SJCRH30 (cell line): ENCODE data around the gene SIRPD. TPM values are rescaled to one million over a fixed set of nuclear protein-coding genes. Genes with fewer than 3 reads are reported as not detected.
A peak's percentile ranks its signal among the peaks of the same experiment; 100 is the strongest.
"Not testable (repeated sequence)": the region's sequence is repeated elsewhere in the genome, so short reads cannot be mapped to it uniquely, and the experiment has no call there.

Experiments
- DNase-seq, 2 experiments: peaks; one replicate each; pipeline ENCODE4 v3.0.0-alpha.2; 2015 to 2020
- H3K27ac ChIP-seq: fragments of 250-450 bp; sonication (Bioruptor Pico); 2 replicates; pipeline ENCODE4 v1.5.1; 2020; ENCODE audit warnings: mild to moderate bottlenecking, moderate library complexity
- H3K27me3 ChIP-seq: fragments of 250-450 bp; sonication (Bioruptor Pico); 2 replicates; pipeline ENCODE4 v1.5.1; 2020; ENCODE audit warnings: mild to moderate bottlenecking, moderate library complexity
- H3K36me3 ChIP-seq: fragments of 250-450 bp; sonication (Bioruptor Pico); 2 replicates; pipeline ENCODE4 v1.5.1; 2020; ENCODE audit warnings: mild to moderate bottlenecking, moderate library complexity
- H3K4me1 ChIP-seq: fragments of 250-450 bp; sonication (Bioruptor Pico); 2 replicates; pipeline ENCODE4 v1.5.1; 2020; ENCODE audit warnings: mild to moderate bottlenecking, moderate library complexity
- H3K4me3 ChIP-seq: fragments of 250-450 bp; sonication (Bioruptor Pico); 2 replicates; pipeline ENCODE4 v1.5.1; 2020; ENCODE audit warnings: mild to moderate bottlenecking, moderate library complexity
- H3K9me3 ChIP-seq: fragments of 250-450 bp; sonication (Bioruptor Pico); replicated peaks from 2 replicates; pipeline ENCODE4 v1.5.1; 2020; ENCODE audit warnings: mild to moderate bottlenecking, moderate library complexity
- total RNA-seq: library from RNA; depleted of rRNA; stranded (reverse); fragments of >200 nt; shearing (Covaris generic); gene quantifications from 2 replicates; pipeline ENCODE4 v1.2.3, GENCODE V29; 2014; rRNA removed

The SIRPD gene
- not detected in 2 replicates for total RNA-seq

- no peaks in the 10 kb centered on the region for H3K9me3 ChIP-seq
- no peak within 1 kb of the TSS for H3K27ac ChIP-seq
- no peak for DNase-seq
- no peaks in the 10 kb centered on the region for H3K27me3 ChIP-seq
- no peaks in the 10 kb centered on the region for H3K36me3 ChIP-seq
- no peaks in the 10 kb centered on the region for H3K4me1 ChIP-seq
- H3K4me3 ChIP-seq: no peak within 1 kb of the TSS
Observed at GRCh38 chr20:1557605-1558004, at the start of gene SIRPD. TSS of gene SIRPD (minus strand) at chr20:1557705. CDS start at chr20:1557653, 52 bp downstream.

GRCh38 chr20:1600736-1601135 is 43.2 kb upstream of the SIRPD start:
- no peak overlapping the region for H3K4me3 ChIP-seq
- H3K4me1 ChIP-seq: no peaks in the 10 kb centered on the region
- no peak for DNase-seq
- H3K27me3 ChIP-seq: no peaks in the 10 kb centered on the region
- no peaks in the 10 kb centered on the region for H3K36me3 ChIP-seq
- H3K27ac ChIP-seq: no peak overlapping the region
- no peaks in the 10 kb centered on the region for H3K9me3 ChIP-seq

DNA sequence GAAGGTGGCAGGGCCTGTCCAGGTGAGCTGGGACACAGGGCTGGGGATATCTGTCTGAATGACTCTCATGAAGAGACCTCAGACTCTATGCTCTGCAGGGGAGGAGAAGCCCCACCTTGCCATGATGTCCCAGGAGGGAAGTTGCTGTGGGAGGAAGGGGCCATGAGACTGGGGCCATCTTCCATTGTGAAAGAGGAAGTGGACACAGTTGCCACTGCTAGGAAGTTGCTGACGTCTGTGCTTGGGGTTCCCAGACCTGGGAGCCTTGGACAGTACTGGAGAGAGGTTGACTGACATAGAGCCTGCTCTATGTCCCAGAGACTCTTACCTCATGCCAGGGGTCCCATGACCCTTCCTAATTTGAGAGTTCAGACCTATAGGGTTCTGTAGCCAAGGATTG is 37.8 kb upstream of the SIRPD start:
- no peaks in the 10 kb centered on the region for H3K36me3 ChIP-seq
- H3K4me3 ChIP-seq: no peak overlapping the region
- no peaks in the 10 kb centered on the region for H3K27me3 ChIP-seq
- no peaks in the 10 kb centered on the region for H3K9me3 ChIP-seq
- H3K4me1 ChIP-seq: no peaks in the 10 kb centered on the region
- DNase-seq: no peak
- H3K27ac ChIP-seq: no peak overlapping the region

DNA sequence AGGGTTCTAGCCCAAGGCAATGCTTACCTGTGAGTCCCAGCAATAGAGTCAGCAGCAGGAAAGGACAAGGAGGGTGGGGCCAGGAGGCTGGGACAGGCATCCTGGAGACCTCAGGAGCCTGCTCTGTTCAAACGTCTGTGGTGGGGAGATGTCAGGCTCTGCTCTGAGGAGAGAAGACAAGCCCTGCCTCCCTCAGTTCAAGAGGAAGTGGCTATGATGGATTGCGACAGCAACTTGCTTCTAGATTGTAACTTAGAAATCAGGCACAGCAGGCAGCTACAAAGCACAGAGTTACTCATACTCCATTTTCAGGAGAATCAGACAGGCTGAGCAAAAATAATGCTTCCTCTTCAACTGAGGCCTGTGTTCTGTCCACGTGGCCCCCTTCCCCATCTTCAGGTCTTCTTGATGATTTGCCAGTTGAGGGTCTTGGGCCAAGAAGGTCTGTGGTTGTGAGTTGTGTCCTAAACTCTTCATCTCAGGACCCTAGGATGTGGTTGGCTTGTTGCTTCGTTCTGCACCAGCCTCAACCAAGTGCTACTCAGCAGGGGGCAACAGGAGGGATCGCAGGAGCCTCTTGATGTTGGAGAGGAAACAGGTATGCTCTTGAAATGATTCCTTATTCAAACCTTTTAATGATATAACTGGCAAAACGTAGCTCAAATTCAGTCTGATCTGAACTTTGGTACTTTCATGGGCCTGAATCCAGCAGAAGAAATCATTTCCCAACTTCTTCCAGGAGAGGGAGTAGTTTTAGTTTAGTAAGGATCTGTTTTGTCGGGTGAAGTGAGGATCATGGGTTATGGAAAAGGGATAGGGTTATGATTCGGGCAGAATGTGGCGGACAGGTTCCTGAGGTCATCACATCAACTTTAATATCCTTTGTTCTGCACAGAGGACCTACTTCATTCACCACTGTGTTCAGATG is 31.3 kb upstream of the SIRPD start:
- DNase-seq: no peak
- Histone ChIP-seq H3K27me3 (no peaks in the 10 kb centered on the region), H3K27ac (no peak overlapping the region), H3K9me3 (no peaks in the 10 kb centered on the region), H3K36me3 (no peaks in the 10 kb centered on the region), H3K4me1 (no peaks in the 10 kb centered on the region), H3K4me3 (no peak overlapping the region)

GRCh38 chr20:1587781-1588532 is 30.5 kb upstream of the SIRPD start:
- H3K9me3 ChIP-seq: no peaks in the 10 kb centered on the region
- DNase-seq: no peak
- H3K27ac ChIP-seq: no peak overlapping the region
- H3K4me1 ChIP-seq: no peaks in the 10 kb centered on the region
- no peaks in the 10 kb centered on the region for H3K27me3 ChIP-seq
- H3K4me3 ChIP-seq: no peak overlapping the region
- H3K36me3 ChIP-seq: no peaks in the 10 kb centered on the region

DNA sequence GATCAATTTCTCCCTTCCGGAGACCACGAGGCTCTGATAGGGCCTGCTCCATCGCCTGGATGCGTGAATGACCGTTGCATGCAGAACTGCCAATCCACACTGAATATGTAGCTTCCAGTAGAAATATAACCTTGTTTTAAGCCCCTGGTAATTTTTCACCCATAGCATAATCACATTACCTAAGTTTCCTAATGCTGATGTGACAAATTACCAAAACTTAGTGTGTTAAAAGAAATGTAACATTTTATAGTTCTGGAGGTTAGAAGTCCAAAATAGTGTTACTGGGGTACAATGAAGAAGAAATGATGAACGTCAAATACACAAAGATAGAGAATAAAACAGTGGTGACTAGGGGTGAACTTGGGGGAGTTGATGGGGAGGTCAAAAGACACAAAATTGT is 22.0 kb upstream of the SIRPD start:
- Histone ChIP-seq H3K9me3 (no peaks in the 10 kb centered on the region), H3K4me3 (no peak overlapping the region), H3K4me1 (no peaks in the 10 kb centered on the region), H3K27me3 (no peaks in the 10 kb centered on the region), H3K27ac (no peak overlapping the region), H3K36me3 (no peaks in the 10 kb centered on the region)
- no peak for DNase-seq

DNA sequence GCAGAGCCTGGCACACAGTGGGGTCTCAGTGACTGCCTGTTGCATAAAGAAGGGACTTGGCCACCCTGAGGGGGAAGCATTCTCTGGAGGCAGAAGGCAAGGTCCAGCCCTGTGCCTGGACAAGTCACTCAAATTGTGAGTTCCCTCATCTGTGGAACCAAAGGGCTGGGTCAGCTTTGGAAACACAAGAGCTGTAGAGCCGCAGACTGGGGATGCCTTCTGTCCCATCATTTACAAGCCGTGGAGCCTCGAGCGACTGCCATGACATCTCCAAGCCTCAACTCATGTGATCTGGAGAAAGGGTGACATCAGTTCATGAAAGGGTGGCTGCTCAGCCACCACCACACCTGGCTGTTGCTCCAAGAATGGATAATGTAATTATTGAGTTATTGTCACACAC is 20.4 kb upstream of the SIRPD start:
- H3K4me1 ChIP-seq: no peaks in the 10 kb centered on the region
- H3K4me3 ChIP-seq: no peak overlapping the region
- H3K9me3 ChIP-seq: no peaks in the 10 kb centered on the region
- DNase-seq: peak in 1 of 2 experiments; percentile 0
- no peaks in the 10 kb centered on the region for H3K36me3 ChIP-seq
- no peak overlapping the region for H3K27ac ChIP-seq
- H3K27me3 ChIP-seq: no peaks in the 10 kb centered on the region

GRCh38 chr20:1577313-1577712 is 19.8 kb upstream of the SIRPD start:
- not testable (repeated sequence) for H3K4me3 ChIP-seq, H3K4me1 ChIP-seq, H3K27ac ChIP-seq, H3K9me3 ChIP-seq, H3K36me3 ChIP-seq, H3K27me3 ChIP-seq
- DNase-seq: peak in 1 of 2 experiments; percentile 0

DNA sequence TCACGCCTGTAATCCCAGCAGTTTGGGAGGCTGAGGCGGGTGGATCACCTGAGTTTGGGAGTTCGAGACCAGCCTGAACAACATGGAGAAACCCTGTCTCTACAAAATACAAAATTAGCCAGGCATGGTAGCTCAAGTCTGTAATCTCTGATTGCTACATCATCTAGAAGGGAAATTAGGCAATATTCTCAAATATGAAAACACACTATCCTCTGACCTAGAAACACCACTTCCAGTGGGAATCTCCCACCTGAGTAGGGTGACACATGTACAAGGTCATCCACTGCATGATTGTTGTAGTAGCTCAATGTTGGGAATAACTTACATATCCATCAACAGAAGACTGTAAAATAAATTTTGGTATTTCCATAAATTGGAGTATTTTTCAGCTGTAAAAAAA is 19.1 kb upstream of the SIRPD start:
- Histone ChIP-seq H3K36me3 (no peaks in the 10 kb centered on the region), H3K4me1 (no peaks in the 10 kb centered on the region), H3K27ac (no peak overlapping the region), H3K9me3 (no peaks in the 10 kb centered on the region), H3K27me3 (no peaks in the 10 kb centered on the region), H3K4me3 (no peak overlapping the region)
- no peak for DNase-seq

DNA sequence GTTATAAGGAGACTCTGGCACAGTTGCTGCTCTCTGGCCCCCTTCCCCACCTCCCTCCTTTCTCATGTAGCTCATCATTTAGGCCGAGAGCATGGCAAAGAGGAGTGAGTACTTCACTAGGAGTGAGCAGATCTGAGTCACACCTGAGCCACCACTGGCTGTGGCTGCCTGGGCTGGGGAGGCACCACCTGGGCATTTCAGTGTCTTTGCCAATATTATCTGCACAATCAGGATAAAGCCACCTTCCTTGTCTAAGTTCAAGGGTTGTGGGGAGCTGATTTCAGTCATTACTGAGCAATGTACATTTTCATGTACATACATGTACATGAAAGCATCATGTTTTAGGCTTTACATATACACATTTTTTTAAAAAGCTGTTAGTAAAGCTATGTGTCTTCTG is 18.5 kb upstream of the SIRPD start:
- not testable (repeated sequence) for DNase-seq, H3K36me3 ChIP-seq, H3K9me3 ChIP-seq, H3K27ac ChIP-seq, H3K27me3 ChIP-seq, H3K4me3 ChIP-seq, H3K4me1 ChIP-seq

- H3K27me3 ChIP-seq, H3K9me3 ChIP-seq, H3K4me1 ChIP-seq, H3K4me3 ChIP-seq, H3K36me3 ChIP-seq, DNase-seq, H3K27ac ChIP-seq: not testable (repeated sequence)
Observed at GRCh38 chr20:1571583-1571982, 14.1 kb upstream of the SIRPD start.

DNA sequence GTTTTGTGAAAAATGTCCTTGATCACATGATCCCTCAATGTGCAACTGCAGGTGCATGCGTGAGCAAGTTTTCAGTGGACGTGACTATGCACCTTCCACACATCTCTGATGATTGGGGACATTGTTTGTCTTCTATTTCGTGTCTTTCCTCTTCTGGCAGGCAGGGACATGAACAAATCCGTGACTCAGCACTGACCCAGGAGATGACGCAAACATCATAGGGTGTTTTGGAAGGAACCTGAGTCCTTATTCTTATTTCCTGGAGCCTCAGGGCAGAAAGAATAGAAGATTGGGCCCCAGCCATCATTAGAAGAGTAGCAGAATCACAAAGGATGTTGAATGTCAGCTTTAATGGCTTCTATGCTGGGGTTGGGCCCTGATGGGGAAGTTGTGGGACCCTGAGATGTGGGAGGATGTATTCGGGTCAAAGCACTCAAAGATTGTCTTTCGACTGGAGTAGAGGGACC is 11.9 kb upstream of the SIRPD start:
- Histone ChIP-seq H3K4me1 (no peaks in the 10 kb centered on the region), H3K27ac (no peak overlapping the region), H3K27me3 (peaks cover 4% of the 10 kb centered on the region; the same call in 1 of the 2 replicates), H3K36me3 (no peaks in the 10 kb centered on the region), H3K9me3 (no peaks in the 10 kb centered on the region), H3K4me3 (no peak overlapping the region)
- DNase-seq: peak in 1 of 2 experiments; percentile 0

DNA sequence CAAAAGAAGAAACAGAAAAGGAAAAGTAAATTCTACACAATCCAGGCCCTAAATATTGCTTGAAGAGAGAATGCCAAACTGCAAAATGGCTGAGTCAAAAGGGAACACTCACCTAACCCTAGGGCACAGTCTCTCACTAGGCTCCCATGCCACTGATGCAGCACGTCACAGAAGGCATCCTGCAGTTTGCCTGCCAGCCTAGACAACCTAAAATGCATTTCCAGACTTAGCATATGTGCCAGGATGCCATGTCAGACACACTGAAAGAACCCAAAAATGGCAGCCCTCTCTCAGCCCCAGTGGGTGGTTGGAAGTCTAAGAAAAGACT is 10.6 kb upstream of the SIRPD start:
- H3K9me3 ChIP-seq: no peaks in the 10 kb centered on the region
- H3K27ac ChIP-seq: no peak overlapping the region
- peak in 1 of 2 experiments; percentile 0 for DNase-seq
- H3K27me3 ChIP-seq: peaks cover 4% of the 10 kb centered on the region; the same call in 1 of the 2 replicates
- no peak overlapping the region for H3K4me3 ChIP-seq
- no peaks in the 10 kb centered on the region for H3K36me3 ChIP-seq
- no peaks in the 10 kb centered on the region for H3K4me1 ChIP-seq

GRCh38 chr20:1567392-1568162 is 10.1 kb upstream of the SIRPD start:
- no peaks in the 10 kb centered on the region for H3K9me3 ChIP-seq
- H3K27me3 ChIP-seq: peaks cover 4% of the 10 kb centered on the region; the same call in 1 of the 2 replicates
- H3K4me1 ChIP-seq: no peaks in the 10 kb centered on the region
- no peak overlapping the region for H3K27ac ChIP-seq
- H3K4me3 ChIP-seq: no peak overlapping the region
- H3K36me3 ChIP-seq: no peaks in the 10 kb centered on the region
- no peak for DNase-seq

GRCh38 chr20:1566701-1567100 is 9.2 kb upstream of the SIRPD start:
- peak in 1 of 2 experiments; percentile 0 for DNase-seq
- H3K27ac ChIP-seq: no peak overlapping the region
- peaks cover 4% of the 10 kb centered on the region; the same call in 1 of the 2 replicates for H3K27me3 ChIP-seq
- no peaks in the 10 kb centered on the region for H3K4me1 ChIP-seq
- no peaks in the 10 kb centered on the region for H3K36me3 ChIP-seq
- no peaks in the 10 kb centered on the region for H3K9me3 ChIP-seq
- H3K4me3 ChIP-seq: no peak overlapping the region
